Inflammatory macrophage (primary cell): ENCODE data around the gene HIF3A.
"Not testable (repeated sequence)": the region's sequence is repeated elsewhere in the genome, so short reads cannot be mapped to it uniquely, and the experiment has no call there.

Experiments used
- DNase-seq, 2 donors: peaks; one replicate each; pipeline ENCODE4 v3.0.0-alpha.2; 2020 to 2022

HIF3A gene

DNA sequence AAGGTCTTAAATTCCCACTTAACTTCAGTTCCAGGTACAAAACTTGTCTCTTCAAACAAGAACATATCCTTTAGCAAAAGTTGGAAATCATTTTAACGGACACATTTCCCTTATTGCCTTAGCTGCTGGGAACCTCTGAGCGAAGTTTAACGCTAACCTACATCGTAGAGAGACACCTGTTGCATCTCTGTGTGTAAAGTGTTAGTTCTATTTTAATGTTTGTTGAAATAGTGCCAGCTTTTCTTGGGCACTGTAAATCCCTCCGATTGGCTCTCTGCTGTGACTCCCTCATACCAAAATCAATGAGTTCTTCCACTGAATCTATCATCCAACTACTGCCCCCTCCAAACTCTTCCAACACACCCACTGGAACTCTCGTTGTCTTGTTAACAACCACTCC is 2.3 kb upstream of the HIF3A start:
- DNase-seq = no peak

- no peak for DNase-seq
Measured at GRCh38 chr19:46295401-46296201, 1.2 kb upstream of the HIF3A start.

GRCh38 chr19:46296202-46296480 is 701 bp upstream of the HIF3A start:
- DNase-seq = no peak

DNA sequence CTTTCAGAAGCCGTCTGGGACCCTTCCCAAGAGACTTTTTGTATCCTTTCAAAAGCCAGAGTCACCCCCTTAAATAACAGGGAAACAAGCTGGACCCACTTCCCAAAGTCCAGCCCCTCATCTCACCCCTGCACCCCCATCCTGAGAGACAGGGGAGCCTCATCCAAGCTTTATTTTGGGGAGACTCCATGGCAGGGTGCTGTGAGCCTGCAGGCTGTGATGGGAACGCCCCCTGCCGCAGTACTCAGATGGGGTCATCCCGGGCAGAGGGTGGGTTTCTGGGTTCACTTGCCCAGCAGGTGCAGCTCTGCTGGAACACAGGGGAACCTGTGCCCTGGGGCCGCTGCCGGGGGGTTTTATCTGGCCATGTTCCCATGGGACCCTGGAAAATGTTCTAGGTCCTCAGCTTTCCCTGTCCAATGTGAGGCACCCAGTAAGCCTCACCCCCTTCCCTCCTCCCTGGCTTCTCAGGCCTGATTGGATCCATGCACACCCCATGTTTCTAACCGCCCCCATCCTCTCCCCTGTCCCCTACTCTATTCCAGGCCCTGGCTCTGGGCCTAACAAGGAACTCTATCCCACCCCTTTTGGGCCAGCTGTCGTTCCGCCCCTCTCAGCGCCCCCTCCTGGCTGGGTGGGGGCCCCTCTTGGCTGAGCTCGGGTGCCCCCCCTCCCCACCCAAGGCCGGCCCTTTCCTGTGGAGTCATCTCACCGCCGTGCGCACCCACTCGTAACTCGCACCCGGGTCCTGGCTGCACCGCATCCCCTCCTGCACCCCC is 1.0 kb downstream of the HIF3A start:
- no peak for DNase-seq

DNA sequence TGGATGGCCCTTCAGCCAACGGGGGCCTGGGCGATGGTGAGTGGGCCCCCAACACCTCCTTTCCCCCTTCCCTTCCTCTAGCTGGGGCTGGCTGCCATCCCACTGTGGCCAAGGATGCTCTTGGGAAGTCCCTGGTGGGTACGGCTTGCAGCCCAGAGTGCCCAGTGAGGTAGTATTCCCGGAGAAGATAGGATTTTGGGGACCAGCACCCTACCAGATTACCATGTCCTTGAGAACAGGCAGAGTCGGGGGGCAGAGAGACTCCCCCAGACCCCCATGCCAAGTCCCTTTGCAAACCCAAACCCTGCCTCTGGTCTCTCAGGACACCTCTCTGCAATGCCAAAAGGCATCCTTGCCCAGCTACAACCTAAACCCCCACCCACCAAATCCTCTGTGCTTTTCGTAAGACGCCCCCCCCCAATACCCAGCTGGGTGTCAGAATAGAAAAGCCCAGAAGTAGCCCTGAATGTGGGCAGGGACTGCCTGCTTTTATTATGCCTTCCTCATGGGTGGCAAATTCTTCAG is 1.7 kb downstream of the HIF3A start:
- DNase-seq = no peak

- DNase-seq = no peak
Measured at GRCh38 chr19:46299004-46299509, 2.2 kb downstream of the HIF3A start.

GRCh38 chr19:46299695-46300094 is 2.9 kb downstream of the HIF3A start:
- DNase-seq = peak in 1 of 2 donors; percentile 22

- DNase-seq = no peak
Measured at GRCh38 chr19:46303322-46303690, 6.5 kb downstream of the HIF3A start.

- DNase-seq = no peak
Measured at GRCh38 chr19:46303691-46304397, 7.0 kb downstream of the HIF3A start.

DNA sequence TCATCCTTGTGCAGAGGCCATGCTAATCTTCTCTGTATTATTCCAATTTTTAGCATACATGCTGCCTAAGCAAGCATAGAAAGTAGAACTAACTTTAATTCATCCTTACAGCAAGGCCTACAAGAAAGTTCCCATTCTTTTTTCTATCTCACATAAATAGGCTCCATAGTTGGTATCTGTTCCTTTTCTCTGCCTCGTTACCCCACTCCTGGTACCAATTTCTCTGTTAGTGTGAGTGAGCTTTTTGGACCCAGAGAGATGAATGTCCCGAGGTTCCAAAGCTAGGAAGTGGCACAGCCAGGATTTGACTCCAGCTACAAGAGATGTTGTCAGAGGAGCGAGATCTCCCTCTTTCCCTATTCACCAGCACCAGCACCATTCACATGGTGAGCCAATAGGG is 9.7 kb downstream of the HIF3A start:
- no peak for DNase-seq

- no peak for DNase-seq
Measured at GRCh38 chr19:46308510-46308909, 11.7 kb downstream of the HIF3A start.

- no peak for DNase-seq
Measured at GRCh38 chr19:46309056-46309455, 12.2 kb downstream of the HIF3A start.

GRCh38 chr19:46311444-46311843 is 14.6 kb downstream of the HIF3A start:
- DNase-seq = no peak

GRCh38 chr19:46313540-46314469 is 17.0 kb downstream of the HIF3A start:
- not testable (repeated sequence) for DNase-seq

DNA sequence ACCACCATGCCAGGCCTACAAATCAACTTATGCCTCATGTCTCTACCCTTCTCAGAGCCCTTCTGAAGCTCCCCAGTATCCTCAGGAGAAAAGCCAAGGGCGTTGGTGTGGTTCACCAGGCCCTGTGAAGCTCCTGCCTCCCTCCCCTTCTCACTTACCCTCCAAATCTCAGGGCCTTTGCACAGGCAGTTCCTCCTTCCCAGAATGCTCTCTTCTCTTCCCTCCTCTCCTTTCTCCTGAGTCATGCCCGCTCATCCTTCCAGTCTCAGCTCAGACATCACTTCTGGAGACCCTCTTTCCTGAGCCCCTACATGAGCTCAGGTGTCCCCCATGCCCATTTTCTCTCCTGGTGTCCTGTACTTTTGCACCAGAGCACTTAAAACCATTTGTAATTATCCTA is 20.5 kb downstream of the HIF3A start:
- DNase-seq = no peak

GRCh38 chr19:46319613-46320012 is 22.8 kb downstream of the HIF3A start:
- no peak for DNase-seq

GRCh38 chr19:46320559-46320958 is 23.7 kb downstream of the HIF3A start:
- no peak for DNase-seq

DNA sequence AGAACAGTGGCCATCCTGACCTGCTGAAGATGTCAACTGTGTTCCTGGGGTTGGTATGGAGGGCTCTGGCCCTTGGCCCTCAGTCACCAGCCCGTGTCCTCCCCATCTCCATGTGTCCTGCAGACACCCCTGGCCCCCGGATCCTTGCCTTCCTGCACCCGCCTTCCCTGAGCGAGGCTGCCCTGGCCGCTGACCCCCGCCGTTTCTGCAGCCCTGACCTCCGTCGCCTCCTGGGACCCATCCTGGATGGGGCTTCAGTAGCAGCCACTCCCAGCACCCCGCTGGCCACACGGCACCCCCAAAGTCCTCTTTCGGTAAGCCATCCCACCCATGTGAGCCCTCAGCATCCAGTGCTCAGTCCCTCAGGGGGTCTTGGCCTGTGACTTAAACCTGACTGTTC is 24.8 kb downstream of the HIF3A start:
- DNase-seq = no peak

- DNase-seq = not testable (repeated sequence)
Measured at GRCh38 chr19:46323227-46323626, 26.4 kb downstream of the HIF3A start.

GRCh38 chr19:46324277-46324676 is 27.4 kb downstream of the HIF3A start:
- DNase-seq = no peak

- no peak for DNase-seq
Measured at GRCh38 chr19:46326608-46327007, 29.8 kb downstream of the HIF3A start.

DNA sequence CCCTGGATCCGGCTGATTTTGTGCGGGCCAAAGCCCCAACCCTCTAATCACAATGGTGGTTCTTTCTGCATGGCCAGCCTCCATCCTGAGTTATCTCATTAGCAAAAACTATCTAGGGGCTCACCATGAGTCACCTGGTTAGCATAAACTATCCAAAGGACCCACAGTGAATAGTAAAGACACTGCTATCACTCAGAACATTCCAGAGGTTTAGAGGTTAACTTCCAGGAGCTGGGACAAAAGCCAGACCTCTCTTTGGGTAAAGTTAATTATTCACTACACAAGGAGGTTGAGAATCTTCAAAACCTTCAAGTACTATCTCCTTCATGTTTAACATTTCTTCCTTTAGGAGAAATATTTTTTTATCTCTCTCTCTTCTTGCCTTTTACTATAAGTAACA is 31.2 kb downstream of the HIF3A start:
- no peak for DNase-seq
